Suppressor macrophage treated with lipopolysaccharide for 1 hour (primary cell): Measurements from ENCODE around the gene BROX.
"Not testable (repeated sequence)": the region's sequence is repeated elsewhere in the genome, so short reads cannot be mapped to it uniquely, and the experiment has no call there.

Experiments
- DNase-seq, 3 donors: peaks; one replicate each; pipeline ENCODE4 v3.0.0-alpha.2; 2020 to 2022

The BROX gene

GRCh38 chr1:222732216-222733159, 20.1 kb downstream of the BROX start:
- DNase-seq: peak in 1 of 3 donors; percentile 39

GRCh38 chr1:222734740-222735139, 22.4 kb downstream of the BROX start:
- no peak for DNase-seq

- DNase-seq: no peak
These were observed 24.1 kb downstream of the BROX start for GRCh38 chr1:222736470-222736869.

GRCh38 chr1:222736972-222737371, 24.6 kb downstream of the BROX start, which contains the start of gene FAM177B:
TSS of gene FAM177B (plus strand) at chr1:222737202. CDS start at chr1:222746546, 9,344 bp downstream.
- no peak for DNase-seq

GRCh38 chr1:222739465-222739864, 27.1 kb downstream of the BROX start:
- DNase-seq: no peak

GRCh38 chr1:222739929-222740328, 27.6 kb downstream of the BROX start:
- no peak for DNase-seq

GRCh38 chr1:222741630-222742457, 29.5 kb downstream of the BROX start:
- not testable (repeated sequence) for DNase-seq

GRCh38 chr1:222749927-222750326, 37.6 kb downstream of the BROX start:
- DNase-seq: no peak

GRCh38 chr1:222750651-222751050, 38.3 kb downstream of the BROX start:
- DNase-seq: peak; percentile 33 to 59 (median 50)

GRCh38 chr1:222751255-222751654, 38.9 kb downstream of the BROX start:
- no peak for DNase-seq

GRCh38 chr1:222754366-222755139, 42.2 kb downstream of the BROX start:
- peak; percentile 69 to 73 (median 69) for DNase-seq

GRCh38 chr1:222757646-222758268, 45.4 kb downstream of the BROX start:
- DNase-seq: no peak

- peak in 2 of 3 donors; percentile 52 to 54 for DNase-seq
These were observed 47.2 kb downstream of the BROX start for GRCh38 chr1:222759451-222760035.

- no peak for DNase-seq
These were observed 48.7 kb downstream of the BROX start for GRCh38 chr1:222761083-222761482.

- DNase-seq: not testable (repeated sequence)
These were observed 49.8 kb downstream of the BROX start for GRCh38 chr1:222762178-222762577.

GRCh38 chr1:222767152-222767571, 54.8 kb downstream of the BROX start:
- no peak for DNase-seq

- DNase-seq: no peak
These were observed 56.2 kb downstream of the BROX start for GRCh38 chr1:222768592-222768991.

GRCh38 chr1:222769181-222769580, 56.8 kb downstream of the BROX start:
- DNase-seq: peak in 2 of 3 donors; percentile 26 to 28

GRCh38 chr1:222769971-222770620, 57.7 kb downstream of the BROX start:
- no peak for DNase-seq

- DNase-seq: peak in 1 of 3 donors; percentile 28
These were observed 60.6 kb downstream of the BROX start for GRCh38 chr1:222772996-222773379.

GRCh38 chr1:222777463-222777862, 65.1 kb downstream of the BROX start:
- DNase-seq: peak in 1 of 3 donors; percentile 27
